ENCODE results near the gene UCHL1.
A peak's percentile ranks its signal among the peaks of the same experiment; 100 is the strongest.

The UCHL1 gene

DNA sequence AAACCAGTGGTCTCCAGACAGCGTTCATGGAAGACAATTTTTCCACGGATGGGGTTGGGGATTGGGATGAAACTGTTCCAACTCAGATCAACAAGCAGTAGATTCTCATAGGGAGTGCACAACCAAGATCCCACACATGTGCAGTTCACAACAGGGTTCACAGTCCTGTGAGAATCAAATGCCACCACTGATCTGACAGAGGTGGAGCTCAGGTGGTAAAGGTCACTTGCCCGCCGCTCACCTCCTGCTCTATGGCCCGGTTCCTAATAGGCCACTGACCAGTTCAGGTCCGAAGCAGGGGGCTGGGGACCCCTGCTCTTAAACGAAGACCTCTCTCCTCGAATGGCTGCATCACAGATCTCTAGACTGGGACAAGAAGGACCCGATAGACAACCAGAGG is 46.8 kb upstream of the UCHL1 start:
- H3K9ac ChIP-seq (ENCODE audit: low read length) = no peak overlapping the region
- peaks cover 3% of the 10 kb centered on the region; the same call in 1 of the 2 replicates for H3F3A ChIP-seq (ENCODE audit: insufficient read depth, low read length)
- no peak for DNase-seq
- 0 out of 2 replicates have a peak, but pooled peaks cover 5% of the 10 kb centered on the region for H3K27me3 ChIP-seq (replicated peaks; ENCODE audit: insufficient read depth, low read length)
- H3K79me2 ChIP-seq (ENCODE audit: low read length) = no peaks in the 10 kb centered on the region
- TF ChIP-seq, protein P1, sequence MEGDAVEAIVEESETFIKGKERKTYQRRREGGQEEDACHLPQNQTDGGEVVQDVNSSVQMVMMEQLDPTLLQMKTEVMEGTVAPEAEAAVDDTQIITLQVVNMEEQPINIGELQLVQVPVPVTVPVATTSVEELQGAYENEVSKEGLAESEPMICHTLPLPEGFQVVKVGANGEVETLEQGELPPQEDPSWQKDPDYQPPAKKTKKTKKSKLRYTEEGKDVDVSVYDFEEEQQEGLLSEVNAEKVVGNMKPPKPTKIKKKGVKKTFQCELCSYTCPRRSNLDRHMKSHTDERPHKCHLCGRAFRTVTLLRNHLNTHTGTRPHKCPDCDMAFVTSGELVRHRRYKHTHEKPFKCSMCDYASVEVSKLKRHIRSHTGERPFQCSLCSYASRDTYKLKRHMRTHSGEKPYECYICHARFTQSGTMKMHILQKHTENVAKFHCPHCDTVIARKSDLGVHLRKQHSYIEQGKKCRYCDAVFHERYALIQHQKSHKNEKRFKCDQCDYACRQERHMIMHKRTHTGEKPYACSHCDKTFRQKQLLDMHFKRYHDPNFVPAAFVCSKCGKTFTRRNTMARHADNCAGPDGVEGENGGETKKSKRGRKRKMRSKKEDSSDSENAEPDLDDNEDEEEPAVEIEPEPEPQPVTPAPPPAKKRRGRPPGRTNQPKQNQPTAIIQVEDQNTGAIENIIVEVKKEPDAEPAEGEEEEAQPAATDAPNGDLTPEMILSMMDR (IDR thresholded peaks at IDR 0.05; ENCODE audit: low read length) = no peak
- TF ChIP-seq EZH2phosphoT487 (IDR thresholded peaks at IDR 0.05; ENCODE audit: low read length) = no peak
- H3K4me2 ChIP-seq (ENCODE audit: low read depth, low read length) = no peak overlapping the region
- H3K4me3 ChIP-seq (ENCODE audit: low read length) = no peak overlapping the region
- no peaks in the 10 kb centered on the region for H4K20me1 ChIP-seq (ENCODE audit: insufficient read depth, low read length)
- no peak overlapping the region for H3K27ac ChIP-seq (ENCODE audit: low read length)
- no peaks in the 10 kb centered on the region for H3K9me2 ChIP-seq (replicated peaks; ENCODE audit: insufficient read depth, low read length)
- H3K36me3 ChIP-seq (replicated peaks; ENCODE audit: insufficient read depth, low read length) = no peaks in the 10 kb centered on the region
- H2AFZ ChIP-seq (ENCODE audit: low read length) = no peak overlapping the region
- 0 out of 2 replicates have a peak, but pooled peaks cover 5% of the 10 kb centered on the region for H3K4me1 ChIP-seq (ENCODE audit: low read length)
- no peaks in the 10 kb centered on the region for H3K9me3 ChIP-seq (replicated peaks; ENCODE audit: insufficient read depth, low read length)

DNA sequence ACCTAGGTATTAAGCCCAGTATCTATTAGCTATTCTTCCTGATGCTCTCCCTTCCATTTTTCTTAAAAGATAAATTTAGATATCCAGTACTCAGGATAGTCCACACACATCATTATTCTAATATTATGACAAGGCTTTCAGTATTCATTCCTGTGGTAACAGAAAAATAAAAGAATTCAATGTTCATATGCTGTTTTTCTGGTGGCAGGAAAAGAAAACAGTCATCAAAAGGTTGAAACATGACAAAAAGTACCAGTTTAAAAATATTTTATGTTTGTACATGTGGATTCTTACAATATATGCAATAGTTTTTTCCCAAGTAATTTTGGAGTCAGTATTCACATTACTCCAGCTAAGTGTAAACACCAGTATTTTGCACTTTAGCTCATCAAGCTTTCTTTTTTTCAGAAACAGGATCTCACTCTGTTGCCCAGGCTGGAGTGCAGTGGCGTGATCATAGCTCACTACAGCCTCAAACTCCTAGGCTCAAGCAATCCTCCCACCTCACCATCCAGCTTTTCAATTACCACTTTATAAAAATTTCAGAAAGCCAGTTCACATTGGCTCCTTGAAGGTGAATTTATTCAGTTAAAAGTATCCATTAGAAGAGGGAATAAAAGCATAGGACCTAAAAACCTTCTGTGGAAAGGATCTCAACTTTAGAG is 44.6 kb upstream of the UCHL1 start:
- Histone ChIP-seq H3K79me2 (ENCODE audit: low read length) (no peaks in the 10 kb centered on the region), H3K4me1 (ENCODE audit: low read length) (0 out of 2 replicates have a peak, but pooled peaks cover 5% of the 10 kb centered on the region), H3K4me3 (ENCODE audit: low read length) (no peak overlapping the region), H3K27ac (ENCODE audit: low read length) (no peak overlapping the region), H3K27me3 (replicated peaks; ENCODE audit: insufficient read depth, low read length) (0 out of 2 replicates have a peak, but pooled peaks cover 5% of the 10 kb centered on the region), H2AFZ (ENCODE audit: low read length) (no peak overlapping the region), H3K36me3 (replicated peaks; ENCODE audit: insufficient read depth, low read length) (no peaks in the 10 kb centered on the region), H3F3A (ENCODE audit: insufficient read depth, low read length) (peaks cover 8% of the 10 kb centered on the region), H4K20me1 (ENCODE audit: insufficient read depth, low read length) (no peaks in the 10 kb centered on the region), H3K9me2 (replicated peaks; ENCODE audit: insufficient read depth, low read length) (no peaks in the 10 kb centered on the region), H3K9ac (ENCODE audit: low read length) (no peak overlapping the region), H3K9me3 (replicated peaks; ENCODE audit: insufficient read depth, low read length) (no peaks in the 10 kb centered on the region), H3K4me2 (ENCODE audit: low read depth, low read length) (no peak overlapping the region)
- TF ChIP-seq, protein P1 (IDR thresholded peaks at IDR 0.05; ENCODE audit: low read length) = no peak
- TF ChIP-seq EZH2phosphoT487 (IDR thresholded peaks at IDR 0.05; ENCODE audit: low read length) (no peak), EZH2 (optimal IDR thresholded peaks at IDR 0.05; ENCODE audit: low read depth, low read length) (no peak)
- no peak for DNase-seq

DNA sequence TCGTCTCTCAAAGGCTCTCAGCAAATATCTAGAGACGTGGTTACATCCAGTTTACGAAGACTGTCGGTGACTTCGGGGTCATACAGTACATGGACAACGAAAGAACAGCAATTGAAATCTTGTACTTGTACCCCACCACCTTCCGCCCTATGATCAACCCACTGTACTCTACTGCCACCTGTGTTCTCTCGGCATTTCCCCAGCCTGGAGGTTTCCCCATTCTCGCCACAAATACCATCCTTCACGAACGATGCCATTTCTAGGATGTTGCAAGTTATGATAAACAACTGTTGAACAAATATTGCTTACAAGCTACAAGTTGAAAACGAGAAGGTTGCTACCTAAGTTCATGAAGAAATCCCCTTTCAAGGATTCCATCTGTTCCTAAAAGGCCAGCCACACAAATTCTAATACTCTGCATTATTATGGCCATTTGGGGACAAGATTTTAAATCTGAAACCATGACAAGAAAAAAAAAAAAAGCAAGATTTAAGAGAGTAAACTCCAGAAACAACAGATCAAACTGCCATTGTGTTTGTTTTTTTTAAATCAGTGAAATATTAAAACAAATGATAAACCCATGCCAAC is 44.0 kb upstream of the UCHL1 start:
- Histone ChIP-seq H3K9ac (ENCODE audit: low read length) (no peak overlapping the region), H4K20me1 (ENCODE audit: insufficient read depth, low read length) (no peaks in the 10 kb centered on the region), H3K79me2 (ENCODE audit: low read length) (no peaks in the 10 kb centered on the region), H3K4me3 (ENCODE audit: low read length) (no peak overlapping the region), H3K27me3 (replicated peaks; ENCODE audit: insufficient read depth, low read length) (0 out of 2 replicates have a peak, but pooled peaks cover 5% of the 10 kb centered on the region), H3K36me3 (replicated peaks; ENCODE audit: insufficient read depth, low read length) (no peaks in the 10 kb centered on the region), H3K9me2 (replicated peaks; ENCODE audit: insufficient read depth, low read length) (no peaks in the 10 kb centered on the region), H3K4me1 (ENCODE audit: low read length) (0 out of 2 replicates have a peak, but pooled peaks cover 5% of the 10 kb centered on the region), H3K9me3 (replicated peaks; ENCODE audit: insufficient read depth, low read length) (no peaks in the 10 kb centered on the region), H3F3A (ENCODE audit: insufficient read depth, low read length) (peaks cover 8% of the 10 kb centered on the region), H3K27ac (ENCODE audit: low read length) (no peak overlapping the region), H2AFZ (ENCODE audit: low read length) (no peak overlapping the region), H3K4me2 (ENCODE audit: low read depth, low read length) (no peak overlapping the region)
- TF ChIP-seq, protein P1 (IDR thresholded peaks at IDR 0.05; ENCODE audit: low read length) = peak; percentile 30
- TF ChIP-seq EZH2 (optimal IDR thresholded peaks at IDR 0.05; ENCODE audit: low read depth, low read length) (no peak), EZH2phosphoT487 (IDR thresholded peaks at IDR 0.05; ENCODE audit: low read length) (no peak)
- no peak for DNase-seq
